K562 (cell line): ENCODE results near the gene GPR3. TPM values are rescaled to one million over a fixed set of nuclear protein-coding genes. Genes with fewer than 3 reads are reported as not detected.

Experiments used
- CBX2 ChIP-seq: fragments of 200-600 bp; sonication (generic); IDR thresholded peaks from one replicate; pipeline ENCODE4 v1.6.1; 2012; ENCODE audit warnings: mild to moderate bottlenecking, low read length, inconsistent platforms; ENCODE audit not compliant: insufficient read depth, poor library complexity, severe bottlenecking
- COPS2 ChIP-seq: fragments of 450-650 bp; conservative IDR thresholded peaks from 2 replicates; pipeline ENCODE4 v1.6.1; 2016; ENCODE audit warnings: mild to moderate bottlenecking, moderate library complexity
- FOXM1 ChIP-seq, 2 experiments: fragments of 450-650 bp in 1 of 2; sonication (generic) in 1 of 2; formaldehyde crosslinking in 1 of 2; IDR thresholded peaks; 2 replicates each; pipeline versions ENCODE4 v1.6.1 to v1.9.0; 2017 to 2022; ENCODE audit warnings: low read depth in 2 of 2, mild to moderate bottlenecking in 2 of 2, missing genetic modification reagents in 1 of 2, moderate library complexity in 1 of 2
- FOXP1 ChIP-seq: sonication (generic); formaldehyde crosslinking; IDR thresholded peaks from 2 replicates; pipeline ENCODE4 v1.8.0; 2022; ENCODE audit warnings: mild to moderate bottlenecking, missing genetic modification reagents
- GATAD2B ChIP-seq: fragments of 450-650 bp; IDR thresholded peaks from 2 replicates; pipeline ENCODE4 v1.6.1; 2017; ENCODE audit warnings: mild to moderate bottlenecking, borderline replicate concordance
- KHSRP ChIP-seq: fragments of 450-650 bp; IDR thresholded peaks from 2 replicates; pipeline ENCODE4 v1.6.1; 2017
- MTF1 ChIP-seq: fragments of 250-450 bp; sonication (Bioruptor Pico); IDR thresholded peaks from 2 replicates; pipeline ENCODE4 v1.9.0; 2021; ENCODE audit warnings: moderate library complexity, mild to moderate bottlenecking, inconsistent platforms, borderline replicate concordance
- PRPF4 ChIP-seq: fragments of 200-400 bp; formaldehyde crosslinking; IDR thresholded peaks from one replicate; pipeline ENCODE4 v1.6.1; 2017; ENCODE audit warnings: low read length, low read depth, mild to moderate bottlenecking; ENCODE audit not compliant: insufficient read depth, poor library complexity, severe bottlenecking
- SMARCA4 ChIP-seq: fragments of 450-650 bp; IDR thresholded peaks from 2 replicates; pipeline ENCODE4 v1.6.1; 2016
- SRSF3 ChIP-seq: fragments of 200-400 bp; formaldehyde crosslinking; IDR thresholded peaks from 2 replicates; pipeline ENCODE4 v1.6.1; 2016; ENCODE audit warnings: mild to moderate bottlenecking, low read length, moderate library complexity; ENCODE audit not compliant: insufficient read depth
- TAF1 ChIP-seq: IDR thresholded peaks from 2 replicates; pipeline ENCODE4 v1.6.1; 2011; ENCODE audit warnings: mild to moderate bottlenecking, low read length, moderate library complexity; ENCODE audit not compliant: insufficient read depth, control insufficient read depth, severe bottlenecking; ENCODE audit errors: extremely low read depth
- TOE1 ChIP-seq, 2 experiments: fragments of 450-650 bp in 1 of 2; sonication (generic) in 1 of 2; formaldehyde crosslinking in 1 of 2; IDR thresholded peaks; 2 replicates each; pipeline versions ENCODE4 v1.7.1 to v1.8.0; 2016 to 2022; ENCODE audit warnings: borderline replicate concordance in 2 of 2, mild to moderate bottlenecking in 2 of 2, antibody characterized with exemption in 1 of 2, inconsistent platforms in 1 of 2, low read depth in 1 of 2, missing genetic modification reagents in 1 of 2, moderate library complexity in 1 of 2
- ZC3H11A ChIP-seq: IDR thresholded peaks from 2 replicates; pipeline ENCODE4 v1.6.1; 2012; ENCODE audit warnings: low read depth, low read length, improper control_type of control experiment
- polyA plus RNA-seq, 8 experiments: library from polyadenylated mRNA; depleted of rRNA in 4 of 8; stranded (reverse) in 5 of 8; unstranded in 3 of 8; fragments of >200 nt; fragmentation: Nextera tagmentation in 2 of 8; fragmentation: Illumina TruSeq in 1 of 8; extraction: Ambion mirVana in 2 of 8; extraction: Trizol in 1 of 8; gene quantifications; 2 replicates each; pipeline versions ENCODE4 v1.2.1 to v1.2.3, GENCODE V29; 2011 to 2014; ENCODE audit warnings: inconsistent platforms in 1 of 8, missing spikeins in 1 of 8
- total RNA-seq, 7 experiments: library from RNA; depleted of rRNA in 6 of 7; stranded (reverse); fragments of >200 nt in 6 of 7; fragmentation: Illumina TruSeq in 2 of 7; extraction: Trizol in 2 of 7; gene quantifications; 2 replicates each; pipeline versions ENCODE4 v1.2.1 to v1.2.3, GENCODE V29; 2011 to 2021; ENCODE audit warnings: low replicate concordance in 1 of 7
- TF ChIP-seq, protein P1 (sequence below): fragments of 250-450 bp; sonication (Bioruptor Pico); IDR thresholded peaks from 2 replicates; pipeline ENCODE4 v1.4.0; 2020; ENCODE audit warnings: borderline replicate concordance
- TF ChIP-seq, protein P2 (sequence below): fragments of 250-450 bp; sonication (Bioruptor Pico); IDR thresholded peaks from 2 replicates; pipeline ENCODE4 v1.5.0; 2020; ENCODE audit warnings: mild to moderate bottlenecking, borderline replicate concordance
- TF ChIP-seq, protein P3 (sequence below): fragments of 250-450 bp; sonication (Bioruptor Pico); IDR thresholded peaks from 2 replicates; pipeline ENCODE4 v1.4.0; 2020; ENCODE audit warnings: mild to moderate bottlenecking, moderate library complexity, borderline replicate concordance
- TF ChIP-seq, protein P4 (sequence below): sonication (generic); formaldehyde crosslinking; IDR thresholded peaks from 2 replicates; pipeline ENCODE4 v1.9.0; 2022; ENCODE audit warnings: mild to moderate bottlenecking, missing genetic modification reagents

GPR3 gene
- total and polyA plus RNA-seq, 9 of the 15 experiments (the other 6 are each of a cell fraction or from before 2014, with no cell fraction given): 0.24 to 11.5 (median 3.7) TPM

DNA sequence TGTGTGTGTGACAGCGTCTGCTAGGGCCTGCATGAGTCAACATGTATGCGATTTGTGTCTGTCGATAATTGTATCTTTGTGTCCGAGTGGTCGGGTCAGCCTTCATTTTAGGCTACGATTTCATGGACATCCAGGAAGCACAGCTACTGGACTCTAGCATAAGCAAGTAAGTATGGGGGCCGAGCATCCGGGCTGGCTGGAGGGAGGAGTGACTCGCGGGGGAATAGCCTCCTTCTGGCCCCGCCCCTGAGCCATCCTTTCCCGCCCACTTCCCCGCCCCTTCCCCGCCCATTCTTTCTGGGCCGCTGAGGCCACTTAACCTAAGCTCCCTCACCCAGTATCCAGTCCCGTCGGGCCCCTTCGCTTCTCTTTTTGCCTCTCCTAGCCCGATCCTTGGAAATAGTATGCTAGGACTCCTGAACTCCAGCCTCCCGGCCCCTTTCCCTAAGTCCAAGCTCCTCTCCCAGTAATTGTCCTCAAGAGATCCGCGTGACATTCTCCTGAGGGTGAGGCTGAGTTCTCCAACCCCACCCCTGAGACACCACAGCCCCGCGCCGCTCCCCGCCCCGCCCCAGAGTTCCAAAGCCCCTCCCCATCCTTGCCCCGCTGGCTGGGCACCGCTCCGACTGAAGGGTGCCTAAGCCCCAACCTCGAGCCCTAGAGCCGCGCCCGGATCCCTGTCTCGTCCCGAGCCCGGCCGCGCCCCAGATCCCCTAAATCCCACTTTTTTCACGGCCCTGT lies 26.9 kb upstream of the GPR3 start (continued):
- TF ChIP-seq, protein P1, sequence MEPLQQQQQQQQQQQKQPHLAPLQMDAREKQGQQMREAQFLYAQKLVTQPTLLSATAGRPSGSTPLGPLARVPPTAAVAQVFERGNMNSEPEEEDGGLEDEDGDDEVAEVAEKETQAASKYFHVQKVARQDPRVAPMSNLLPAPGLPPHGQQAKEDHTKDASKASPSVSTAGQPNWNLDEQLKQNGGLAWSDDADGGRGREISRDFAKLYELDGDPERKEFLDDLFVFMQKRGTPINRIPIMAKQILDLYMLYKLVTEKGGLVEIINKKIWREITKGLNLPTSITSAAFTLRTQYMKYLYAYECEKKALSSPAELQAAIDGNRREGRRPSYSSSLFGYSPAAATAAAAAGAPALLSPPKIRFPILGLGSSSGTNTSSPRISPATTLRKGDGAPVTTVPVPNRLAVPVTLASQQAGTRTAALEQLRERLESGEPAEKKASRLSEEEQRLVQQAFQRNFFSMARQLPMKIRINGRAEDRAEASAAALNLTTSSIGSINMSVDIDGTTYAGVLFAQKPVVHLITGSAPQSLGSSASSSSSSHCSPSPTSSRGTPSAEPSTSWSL (CRISPR knock-in tag): no peak
- TF ChIP-seq COPS2 (no peak), FOXM1 (IDR thresholded peaks at IDR 0.05; ENCODE audit: low read depth) (no peak), FOXM1 (CRISPR knock-in tag; IDR thresholded peaks at IDR 0.05; ENCODE audit: low read depth) (no peak), MTF1 (CRISPR knock-in tag) (no peak), CBX2 (no peak), FOXP1 (CRISPR knock-in tag) (no peak), PRPF4 (no peak), TAF1 (peak; percentile 64), SMARCA4 (peak; percentile 43; the same call in 1 of the 2 replicates), ZC3H11A (no peak), TOE1 (IDR thresholded peaks at IDR 0.05; ENCODE audit: borderline replicate concordance) (no peak), TOE1 (CRISPR knock-in tag; IDR thresholded peaks at IDR 0.05; ENCODE audit: borderline replicate concordance, low read depth) (no peak), GATAD2B (no peak), KHSRP (no peak), SRSF3 (no peak)
- TF ChIP-seq, protein P2, sequence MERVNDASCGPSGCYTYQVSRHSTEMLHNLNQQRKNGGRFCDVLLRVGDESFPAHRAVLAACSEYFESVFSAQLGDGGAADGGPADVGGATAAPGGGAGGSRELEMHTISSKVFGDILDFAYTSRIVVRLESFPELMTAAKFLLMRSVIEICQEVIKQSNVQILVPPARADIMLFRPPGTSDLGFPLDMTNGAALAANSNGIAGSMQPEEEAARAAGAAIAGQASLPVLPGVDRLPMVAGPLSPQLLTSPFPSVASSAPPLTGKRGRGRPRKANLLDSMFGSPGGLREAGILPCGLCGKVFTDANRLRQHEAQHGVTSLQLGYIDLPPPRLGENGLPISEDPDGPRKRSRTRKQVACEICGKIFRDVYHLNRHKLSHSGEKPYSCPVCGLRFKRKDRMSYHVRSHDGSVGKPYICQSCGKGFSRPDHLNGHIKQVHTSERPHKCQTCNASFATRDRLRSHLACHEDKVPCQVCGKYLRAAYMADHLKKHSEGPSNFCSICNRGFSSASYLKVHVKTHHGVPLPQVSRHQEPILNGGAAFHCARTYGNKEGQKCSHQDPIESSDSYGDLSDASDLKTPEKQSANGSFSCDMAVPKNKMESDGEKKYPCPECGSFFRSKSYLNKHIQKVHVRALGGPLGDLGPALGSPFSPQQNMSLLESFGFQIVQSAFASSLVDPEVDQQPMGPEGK (CRISPR knock-in tag): no peak
- TF ChIP-seq, protein P3, sequence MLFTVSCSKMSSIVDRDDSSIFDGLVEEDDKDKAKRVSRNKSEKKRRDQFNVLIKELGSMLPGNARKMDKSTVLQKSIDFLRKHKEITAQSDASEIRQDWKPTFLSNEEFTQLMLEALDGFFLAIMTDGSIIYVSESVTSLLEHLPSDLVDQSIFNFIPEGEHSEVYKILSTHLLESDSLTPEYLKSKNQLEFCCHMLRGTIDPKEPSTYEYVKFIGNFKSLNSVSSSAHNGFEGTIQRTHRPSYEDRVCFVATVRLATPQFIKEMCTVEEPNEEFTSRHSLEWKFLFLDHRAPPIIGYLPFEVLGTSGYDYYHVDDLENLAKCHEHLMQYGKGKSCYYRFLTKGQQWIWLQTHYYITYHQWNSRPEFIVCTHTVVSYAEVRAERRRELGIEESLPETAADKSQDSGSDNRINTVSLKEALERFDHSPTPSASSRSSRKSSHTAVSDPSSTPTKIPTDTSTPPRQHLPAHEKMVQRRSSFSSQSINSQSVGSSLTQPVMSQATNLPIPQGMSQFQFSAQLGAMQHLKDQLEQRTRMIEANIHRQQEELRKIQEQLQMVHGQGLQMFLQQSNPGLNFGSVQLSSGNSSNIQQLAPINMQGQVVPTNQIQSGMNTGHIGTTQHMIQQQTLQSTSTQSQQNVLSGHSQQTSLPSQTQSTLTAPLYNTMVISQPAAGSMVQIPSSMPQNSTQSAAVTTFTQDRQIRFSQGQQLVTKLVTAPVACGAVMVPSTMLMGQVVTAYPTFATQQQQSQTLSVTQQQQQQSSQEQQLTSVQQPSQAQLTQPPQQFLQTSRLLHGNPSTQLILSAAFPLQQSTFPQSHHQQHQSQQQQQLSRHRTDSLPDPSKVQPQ (CRISPR knock-in tag): no peak
- TF ChIP-seq, protein P4, sequence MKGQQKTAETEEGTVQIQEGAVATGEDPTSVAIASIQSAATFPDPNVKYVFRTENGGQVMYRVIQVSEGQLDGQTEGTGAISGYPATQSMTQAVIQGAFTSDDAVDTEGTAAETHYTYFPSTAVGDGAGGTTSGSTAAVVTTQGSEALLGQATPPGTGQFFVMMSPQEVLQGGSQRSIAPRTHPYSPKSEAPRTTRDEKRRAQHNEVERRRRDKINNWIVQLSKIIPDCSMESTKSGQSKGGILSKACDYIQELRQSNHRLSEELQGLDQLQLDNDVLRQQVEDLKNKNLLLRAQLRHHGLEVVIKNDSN (CRISPR knock-in tag): no peak
